H9 (cell line): ENCODE data around the gene TBX3. TPM values are rescaled to one million over a fixed set of nuclear protein-coding genes. Genes with fewer than 3 reads are reported as not detected.

ENCODE experiments used
- DNase-seq: peaks from one replicate; pipeline ENCODE4 v3.0.0-alpha.2; 2017
- H2AFZ ChIP-seq: one replicate; pipeline ENCODE4 v1.6.1; 2013; ENCODE audit warnings: mild to moderate bottlenecking, low read length, control low read depth, moderate library complexity
- H2AK5ac ChIP-seq: 2 replicates; pipeline ENCODE4 v1.6.1; 2013; ENCODE audit warnings: low read length, control low read depth, mixed read lengths; ENCODE audit not compliant: insufficient read length
- H2BK120ac ChIP-seq: one replicate; pipeline ENCODE4 v1.6.1; 2013; ENCODE audit warnings: low read depth, mild to moderate bottlenecking, low read length, control low read depth, inconsistent platforms; ENCODE audit not compliant: poor library complexity, severe bottlenecking
- H2BK12ac ChIP-seq: 2 replicates; pipeline ENCODE4 v1.6.1; 2013; ENCODE audit warnings: low read length, control low read depth, mixed read lengths, low read depth; ENCODE audit not compliant: insufficient read length
- H2BK15ac ChIP-seq: 2 replicates; pipeline ENCODE4 v1.6.1; 2013; ENCODE audit warnings: low read depth, low read length, control low read depth
- H2BK20ac ChIP-seq: one replicate; pipeline ENCODE4 v1.6.1; 2013; ENCODE audit warnings: low read depth, mild to moderate bottlenecking, low read length, control low read depth, inconsistent platforms; ENCODE audit not compliant: poor library complexity, severe bottlenecking
- H2BK5ac ChIP-seq: 2 replicates; pipeline ENCODE4 v1.6.1; 2013; ENCODE audit warnings: low read length, control low read depth, mixed read lengths; ENCODE audit not compliant: insufficient read length
- H3K14ac ChIP-seq: 2 replicates; pipeline ENCODE4 v1.6.1; 2013; ENCODE audit warnings: low read length, control low read depth; ENCODE audit not compliant: insufficient read depth
- H3K18ac ChIP-seq: 2 replicates; pipeline ENCODE4 v1.6.1; 2013; ENCODE audit warnings: low read depth, mild to moderate bottlenecking, mixed read lengths, low read length, control low read depth; ENCODE audit not compliant: insufficient read length
- H3K23ac ChIP-seq: 2 replicates; pipeline ENCODE4 v1.6.1; 2013; ENCODE audit warnings: low read length, control low read depth, mixed read lengths, low read depth; ENCODE audit not compliant: insufficient read length
- H3K23me2 ChIP-seq: 2 replicates; pipeline ENCODE4 v1.6.1; 2013; ENCODE audit warnings: low read depth, mild to moderate bottlenecking, mixed read lengths, low read length, control low read depth; ENCODE audit not compliant: insufficient read length, poor library complexity, severe bottlenecking
- H3K27ac ChIP-seq: 2 replicates; pipeline ENCODE4 v1.5.1; 2013; ENCODE audit warnings: low read length, control low read depth, mixed read lengths, low read depth; ENCODE audit not compliant: insufficient read length
- H3K27me3 ChIP-seq: 2 replicates; pipeline ENCODE4 v1.6.1; 2013; ENCODE audit warnings: low read length, control low read depth, inconsistent platforms; ENCODE audit not compliant: insufficient read depth
- H3K4ac ChIP-seq: 2 replicates; pipeline ENCODE4 v1.6.1; 2013; ENCODE audit warnings: low read depth, mild to moderate bottlenecking, control low read depth, inconsistent platforms, low read length, moderate library complexity
- H3K4me1 ChIP-seq: 2 replicates; pipeline ENCODE4 v1.6.1; 2013; ENCODE audit warnings: low read length, control low read depth, inconsistent platforms; ENCODE audit not compliant: insufficient read depth
- H3K4me2 ChIP-seq: 2 replicates; pipeline ENCODE4 v1.6.1; 2013; ENCODE audit warnings: low read length, control low read depth, mixed read lengths; ENCODE audit not compliant: insufficient read length, insufficient read depth
- H3K56ac ChIP-seq: 2 replicates; pipeline ENCODE4 v1.6.1; 2013; ENCODE audit warnings: low read depth, mild to moderate bottlenecking, mixed read lengths, low read length, control low read depth; ENCODE audit not compliant: insufficient read length
- H3K79me1 ChIP-seq: 2 replicates; pipeline ENCODE4 v1.6.1; 2013; ENCODE audit warnings: low read depth, mild to moderate bottlenecking, moderate library complexity, low read length, control low read depth, inconsistent platforms; ENCODE audit not compliant: insufficient read depth, poor library complexity, severe bottlenecking
- H3K79me2 ChIP-seq: 2 replicates; pipeline ENCODE4 v1.6.1; 2013; ENCODE audit warnings: low read length, control low read depth, inconsistent platforms; ENCODE audit not compliant: insufficient read depth
- H3K9ac ChIP-seq: 2 replicates; pipeline ENCODE4 v1.6.1; 2013; ENCODE audit warnings: low read length, control low read depth, mixed read lengths; ENCODE audit not compliant: insufficient read length; ENCODE audit errors: extremely low read depth
- H3K9me3 ChIP-seq: one replicate; pipeline ENCODE4 v1.6.1; 2013; ENCODE audit warnings: low read depth, low read length, inconsistent platforms; ENCODE audit not compliant: control insufficient read depth
- H3T11ph ChIP-seq: one replicate; pipeline ENCODE4 v1.6.1; 2013; ENCODE audit warnings: mild to moderate bottlenecking, low read length, control low read depth, inconsistent platforms
- H4K20me1 ChIP-seq: one replicate; pipeline ENCODE4 v1.6.1; 2013; ENCODE audit not compliant: control insufficient read depth, insufficient read length, insufficient read depth
- H4K5ac ChIP-seq: 2 replicates; pipeline ENCODE4 v1.6.1; 2013; ENCODE audit warnings: low read depth, mild to moderate bottlenecking, mixed read lengths, low read length, control low read depth; ENCODE audit not compliant: insufficient read length
- H4K8ac ChIP-seq: replicated peaks from 2 replicates; pipeline ENCODE4 v1.6.1; 2013; ENCODE audit warnings: low read length, control low read depth, mixed read lengths, low read depth; ENCODE audit not compliant: insufficient read length
- H4K91ac ChIP-seq: 2 replicates; pipeline ENCODE4 v1.6.1; 2013; ENCODE audit warnings: low read depth, mild to moderate bottlenecking, moderate library complexity, mixed read lengths, low read length, control low read depth; ENCODE audit not compliant: insufficient read length
- H3K27ac Mint-ChIP-seq, 3 experiments: 2 replicates in 2 of 3; 3 replicates in 1 of 3; pipeline ENCODE4 v1.8.0; 2020 to 2021; ENCODE audit warnings: mixed read lengths in 3 of 3, mild to moderate bottlenecking in 1 of 3, moderate library complexity in 1 of 3
- H3K27me3 Mint-ChIP-seq: 2 replicates; pipeline ENCODE4 v1.8.0; 2021; ENCODE audit warnings: low read depth, mild to moderate bottlenecking, moderate library complexity, mixed read lengths
- H3K36me3 Mint-ChIP-seq, 3 experiments: 2 replicates in 2 of 3; 3 replicates in 1 of 3; pipeline ENCODE4 v1.8.0; 2020 to 2021; ENCODE audit warnings: low read depth in 3 of 3, mixed read lengths in 3 of 3; ENCODE audit not compliant: insufficient read depth in 1 of 3
- H3K4me1 Mint-ChIP-seq, 2 experiments: 2 replicates each; pipeline ENCODE4 v1.8.0; 2020; ENCODE audit warnings: mixed read lengths in 2 of 2
- H3K4me3 Mint-ChIP-seq, 2 experiments: 2 replicates in 1 of 2; 3 replicates in 1 of 2; pipeline ENCODE4 v1.8.0; 2020 to 2021; ENCODE audit warnings: mild to moderate bottlenecking in 2 of 2, mixed read lengths in 2 of 2, moderate library complexity in 1 of 2
- H3K9me3 Mint-ChIP-seq, 2 experiments: 2 replicates in 1 of 2; 3 replicates in 1 of 2; pipeline ENCODE4 v1.8.0; 2020; ENCODE audit warnings: mild to moderate bottlenecking in 2 of 2, mixed read lengths in 2 of 2, moderate library complexity in 1 of 2
- WGBS: extraction: QIAGEN DNeasy Blood & Tissue Kit; methylation state at CpG from one replicate; pipeline ENCODE4 v1.1.7; 2013; ENCODE audit warnings: missing lambda C conversion rate, low lambda C conversion rate, mixed read lengths; ENCODE audit not compliant: insufficient read length; ENCODE audit errors: extremely low coverage; 5-methylcytosine and 5-hydroxymethylcytosine counted together
- total RNA-seq: library from RNA; stranded (reverse); gene quantifications from 2 replicates; pipeline ENCODE4 v1.2.1, GENCODE V29; 2021
- TF ChIP-seq, protein P1 (sequence below): fragments of 200-600 bp; sonication (generic); conservative IDR thresholded peaks from 3 replicates; pipeline ENCODE4 v1.8.0; 2021; ENCODE audit warnings: antibody characterized with exemption, mild to moderate bottlenecking

The TBX3 gene
- total RNA-seq, 1 experiment from 2014 or later: 0.04 TPM

DNA sequence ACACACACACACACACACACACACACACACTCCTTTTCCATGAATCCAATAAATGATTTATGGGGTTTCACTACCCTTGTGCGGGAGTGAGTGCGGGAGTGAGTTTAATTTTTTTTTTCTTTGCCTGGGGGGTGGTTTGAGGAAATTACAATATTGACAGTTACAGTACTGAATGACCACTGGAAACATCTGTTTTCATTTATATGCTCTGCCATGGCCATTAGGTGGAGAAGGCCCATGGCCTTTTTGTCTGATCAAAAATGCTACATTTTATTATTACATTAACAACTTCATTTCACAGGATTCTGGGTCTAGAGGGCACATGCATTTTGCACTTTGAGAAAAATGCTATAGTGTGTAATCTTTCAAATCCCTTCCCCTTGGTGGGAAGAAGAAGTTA lies 5.9 kb downstream of the TBX3 start:
- H3K4me3 Mint-ChIP-seq: no peak overlapping the region
- H3K4me1 ChIP-seq: peaks cover 11% of the 10 kb centered on the region
- H2BK20ac ChIP-seq: no peak overlapping the region
- H3K27me3 ChIP-seq: peaks cover 98% of the 10 kb centered on the region
- no peaks in the 10 kb centered on the region for H3K9me3 ChIP-seq
- no peaks in the 10 kb centered on the region for H3K79me2 ChIP-seq
- H3K79me1 ChIP-seq: no peaks in the 10 kb centered on the region
- no peak overlapping the region for H3T11ph ChIP-seq
- H3K18ac ChIP-seq: no peak overlapping the region
- TF ChIP-seq, protein P1, sequence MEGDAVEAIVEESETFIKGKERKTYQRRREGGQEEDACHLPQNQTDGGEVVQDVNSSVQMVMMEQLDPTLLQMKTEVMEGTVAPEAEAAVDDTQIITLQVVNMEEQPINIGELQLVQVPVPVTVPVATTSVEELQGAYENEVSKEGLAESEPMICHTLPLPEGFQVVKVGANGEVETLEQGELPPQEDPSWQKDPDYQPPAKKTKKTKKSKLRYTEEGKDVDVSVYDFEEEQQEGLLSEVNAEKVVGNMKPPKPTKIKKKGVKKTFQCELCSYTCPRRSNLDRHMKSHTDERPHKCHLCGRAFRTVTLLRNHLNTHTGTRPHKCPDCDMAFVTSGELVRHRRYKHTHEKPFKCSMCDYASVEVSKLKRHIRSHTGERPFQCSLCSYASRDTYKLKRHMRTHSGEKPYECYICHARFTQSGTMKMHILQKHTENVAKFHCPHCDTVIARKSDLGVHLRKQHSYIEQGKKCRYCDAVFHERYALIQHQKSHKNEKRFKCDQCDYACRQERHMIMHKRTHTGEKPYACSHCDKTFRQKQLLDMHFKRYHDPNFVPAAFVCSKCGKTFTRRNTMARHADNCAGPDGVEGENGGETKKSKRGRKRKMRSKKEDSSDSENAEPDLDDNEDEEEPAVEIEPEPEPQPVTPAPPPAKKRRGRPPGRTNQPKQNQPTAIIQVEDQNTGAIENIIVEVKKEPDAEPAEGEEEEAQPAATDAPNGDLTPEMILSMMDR: no peak
- DNase-seq: no peak
- H2BK12ac ChIP-seq: no peak overlapping the region
- no peak overlapping the region for H2BK15ac ChIP-seq
- no peak overlapping the region for H3K14ac ChIP-seq
- no peak overlapping the region for H3K27ac ChIP-seq
- no peak overlapping the region for H3K9ac ChIP-seq
- no peaks in the 10 kb centered on the region for H4K20me1 ChIP-seq
- WGBS: no CpG with 5 or more reads among the region's 2 CpGs
- no peak overlapping the region for H3K4ac ChIP-seq
- no peak overlapping the region for H3K27ac Mint-ChIP-seq
- no peak overlapping the region for H4K5ac ChIP-seq
- H2BK5ac ChIP-seq: no peak overlapping the region
- H4K8ac ChIP-seq: no peak overlapping the region
- no peak overlapping the region for H2BK120ac ChIP-seq
- H3K4me1 Mint-ChIP-seq: peaks cover 36 to 59% of the 10 kb centered on the region in 2 experiments
- H3K4me2 ChIP-seq: no peak overlapping the region
- H4K91ac ChIP-seq: no peak overlapping the region
- H3K23me2 ChIP-seq: no peaks in the 10 kb centered on the region
- H3K23ac ChIP-seq: no peak overlapping the region
- H3K56ac ChIP-seq: no peak overlapping the region
- peaks cover 2 to 20% of the 10 kb centered on the region in 2 experiments; a peak in 3 of 5 replicates for H3K9me3 Mint-ChIP-seq
- H3K36me3 Mint-ChIP-seq: no peaks in the 10 kb centered on the region; a peak in 1 of 7 replicates
- H2AK5ac ChIP-seq: no peak overlapping the region
- H3K27me3 Mint-ChIP-seq: peaks cover 100% of the 10 kb centered on the region
- H2AFZ ChIP-seq: no peak overlapping the region
